GM15510 (cell line): ENCODE measurements around the gene BSN.

ENCODE experiments used
- POLR2A ChIP-seq: IDR thresholded peaks from 3 replicates; pipeline ENCODE4 v1.6.1; 2011; ENCODE audit warnings: borderline replicate concordance; ENCODE audit not compliant: insufficient read length; ENCODE audit errors: extremely low read depth

Gene BSN

DNA sequence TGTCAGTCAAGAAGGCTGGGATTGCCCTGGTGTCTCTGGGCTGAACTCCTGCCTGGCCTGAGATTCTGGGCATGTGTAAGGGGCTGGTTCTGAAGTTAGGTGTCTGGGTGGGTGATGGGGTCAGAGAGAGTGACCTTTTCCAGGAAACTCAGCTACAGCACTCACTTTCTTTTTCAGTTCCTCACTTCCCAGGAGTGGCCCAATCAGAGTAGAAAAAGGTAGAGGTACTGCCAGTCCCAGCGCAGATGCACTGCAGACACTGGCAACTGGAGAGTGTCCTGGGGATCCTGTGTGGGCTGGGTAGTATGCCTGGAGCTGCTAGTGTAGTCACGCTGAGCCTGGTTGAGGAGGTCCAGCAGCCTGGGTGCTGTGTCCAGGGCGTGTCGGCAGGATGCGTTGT is 73.4 kb downstream of the BSN start:
- no peak for TF ChIP-seq POLR2A

DNA sequence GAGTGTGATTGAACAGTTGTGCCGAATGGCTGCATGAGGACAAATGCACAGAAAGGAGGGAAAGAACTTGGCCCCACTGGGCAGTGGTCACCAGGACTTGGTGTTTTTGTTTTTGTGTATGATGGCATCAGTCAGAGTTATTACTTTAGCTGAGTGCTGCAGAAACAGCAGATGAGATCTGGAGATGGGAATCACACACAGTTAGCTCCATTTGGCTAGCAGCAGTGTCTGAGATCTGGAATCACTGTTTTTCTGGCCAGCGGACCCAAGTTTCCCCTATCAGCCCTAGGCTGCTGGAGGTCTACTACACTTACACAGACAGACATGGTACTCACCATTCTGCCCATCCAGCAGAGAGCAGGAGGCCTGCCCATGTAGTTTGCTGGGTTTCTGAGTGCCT is 74.0 kb downstream of the BSN start:
- TF ChIP-seq POLR2A = no peak

DNA sequence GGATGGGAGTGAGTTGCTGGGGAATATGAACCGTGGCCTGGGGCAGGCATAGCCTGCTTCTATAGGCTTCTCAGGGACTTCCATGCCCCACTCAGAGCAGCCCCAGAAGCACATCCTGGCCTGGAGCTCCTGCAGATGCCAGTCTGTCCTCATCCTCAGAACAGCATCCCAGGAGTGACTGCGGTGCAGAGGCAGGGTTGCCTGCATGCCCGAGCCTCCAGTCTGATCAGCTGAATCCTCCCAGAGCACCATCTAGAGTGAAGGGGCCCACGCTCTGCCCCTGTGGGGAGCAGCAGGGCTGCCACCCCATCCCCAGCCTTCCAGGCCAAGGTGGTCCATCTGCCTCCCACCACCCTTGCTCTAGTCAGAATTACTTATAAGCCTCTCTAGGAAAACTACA is 75.2 kb downstream of the BSN start:
- no peak for TF ChIP-seq POLR2A

DNA sequence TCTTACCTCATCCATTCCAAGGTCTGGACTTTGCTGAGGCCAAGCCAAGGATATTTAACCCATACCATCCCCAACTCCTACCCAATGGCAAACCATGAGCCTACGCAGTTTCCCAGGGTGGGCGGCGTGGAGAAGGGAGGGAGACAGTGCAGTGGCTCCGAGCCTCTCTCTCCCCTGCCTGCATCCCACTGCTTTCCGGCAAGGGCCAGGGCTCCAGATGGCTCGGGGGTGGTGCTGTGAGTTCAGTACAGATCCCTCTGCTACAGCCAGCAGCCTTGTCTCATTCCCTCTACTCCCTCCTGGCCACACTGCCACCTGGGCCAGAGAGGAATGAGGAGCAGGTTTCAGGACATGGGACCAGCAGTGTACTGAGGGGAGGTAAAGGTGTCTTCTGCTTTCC is 75.6 kb downstream of the BSN start:
- no peak for TF ChIP-seq POLR2A

DNA sequence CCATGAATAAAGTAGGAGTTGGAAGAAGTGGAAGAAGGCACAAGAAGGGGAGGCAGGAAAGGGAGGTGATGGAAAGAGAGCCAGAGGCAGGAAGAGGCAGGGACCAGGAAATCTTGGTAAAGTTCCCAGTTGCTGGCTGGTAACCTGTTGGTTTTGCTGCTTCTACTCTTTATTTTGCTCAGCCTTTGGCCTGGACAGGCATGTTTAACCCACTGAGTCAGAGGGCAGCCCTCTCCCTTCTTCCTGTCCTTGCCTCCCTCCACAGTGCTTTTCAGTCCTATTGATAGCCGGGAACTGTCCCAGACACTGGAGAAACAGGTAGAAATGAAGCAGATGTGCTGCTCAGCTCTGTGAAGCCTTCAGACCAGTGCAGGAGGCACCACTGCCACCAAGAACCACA is 76.5 kb downstream of the BSN start:
- no peak for TF ChIP-seq POLR2A

DNA sequence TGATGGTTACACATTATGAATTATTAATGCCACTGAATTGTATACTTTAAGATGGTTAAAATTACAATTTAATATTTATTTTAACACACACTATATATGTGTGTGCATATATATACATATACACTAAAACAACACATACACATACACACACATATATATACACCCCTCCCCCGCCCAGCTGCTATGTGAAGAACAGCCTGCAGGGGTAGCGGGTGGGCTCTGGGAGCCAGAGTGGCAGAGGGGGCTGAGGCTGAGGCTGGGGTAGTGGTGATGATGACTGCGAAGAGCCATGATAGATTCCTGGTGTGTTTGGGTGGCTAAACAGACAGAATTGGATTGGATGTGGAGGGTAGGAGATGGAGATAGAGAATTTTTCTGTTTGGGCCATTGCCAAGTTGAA is 80.5 kb downstream of the BSN start:
- TF ChIP-seq POLR2A = no peak

DNA sequence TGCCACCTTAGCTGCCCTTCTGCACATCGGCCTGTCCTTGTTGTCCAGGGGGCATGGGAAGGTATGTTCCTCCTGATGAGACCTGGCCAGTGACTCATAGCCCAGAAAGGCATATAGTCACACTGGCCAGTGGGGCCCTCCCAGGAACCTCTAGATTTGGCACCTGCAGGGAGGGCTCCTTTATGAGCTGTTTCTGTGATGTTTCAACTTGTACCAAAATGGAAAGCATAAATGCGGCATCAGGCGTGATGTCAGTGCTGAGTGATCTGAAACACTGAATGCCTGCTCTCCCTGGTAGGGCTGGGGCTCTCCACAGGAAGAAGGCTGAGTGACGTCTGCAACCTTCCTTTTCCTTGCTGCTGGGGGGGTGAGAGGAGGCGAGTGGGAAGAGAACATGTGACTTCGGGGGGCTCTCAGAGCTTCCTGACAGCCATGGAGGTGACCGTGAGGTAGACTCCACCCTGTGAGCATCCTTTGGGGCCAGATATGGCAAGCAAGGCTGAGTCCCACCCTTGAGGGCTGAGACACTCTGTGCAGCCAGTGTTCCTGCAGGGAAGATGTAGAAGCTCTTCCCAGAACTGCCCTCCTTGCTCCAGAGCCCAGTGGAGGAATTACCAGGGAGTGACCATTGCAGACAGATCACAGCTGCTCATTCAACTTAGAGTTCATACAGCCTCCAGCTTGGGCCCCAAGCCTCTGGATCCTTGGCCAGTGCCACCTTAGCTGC is 82.8 kb downstream of the BSN start:
- TF ChIP-seq POLR2A = no peak

DNA sequence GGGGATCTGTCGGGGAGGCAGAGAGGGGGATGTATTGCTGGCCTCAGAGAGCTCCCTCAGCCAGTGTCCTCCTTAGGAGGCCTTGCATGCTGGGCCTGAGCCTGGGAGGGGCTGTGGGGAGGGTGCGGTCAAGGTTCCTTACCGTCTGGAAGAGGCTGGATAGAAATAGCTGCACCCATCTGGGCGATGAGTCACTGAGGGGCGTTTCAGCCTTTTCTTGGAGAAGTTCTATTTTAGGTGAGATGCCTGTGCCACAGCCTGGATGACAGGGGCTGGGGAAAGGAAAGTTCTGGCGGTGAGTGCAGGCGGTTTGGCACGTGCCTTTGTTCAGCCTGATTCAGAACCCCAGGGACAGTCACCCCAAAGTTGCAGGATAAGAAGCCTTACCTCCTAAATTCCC is 84.2 kb downstream of the BSN start:
- no peak for TF ChIP-seq POLR2A

GRCh38 chr3:49639551-49639950 is 85.3 kb downstream of the BSN start:
- TF ChIP-seq POLR2A = no peak

DNA sequence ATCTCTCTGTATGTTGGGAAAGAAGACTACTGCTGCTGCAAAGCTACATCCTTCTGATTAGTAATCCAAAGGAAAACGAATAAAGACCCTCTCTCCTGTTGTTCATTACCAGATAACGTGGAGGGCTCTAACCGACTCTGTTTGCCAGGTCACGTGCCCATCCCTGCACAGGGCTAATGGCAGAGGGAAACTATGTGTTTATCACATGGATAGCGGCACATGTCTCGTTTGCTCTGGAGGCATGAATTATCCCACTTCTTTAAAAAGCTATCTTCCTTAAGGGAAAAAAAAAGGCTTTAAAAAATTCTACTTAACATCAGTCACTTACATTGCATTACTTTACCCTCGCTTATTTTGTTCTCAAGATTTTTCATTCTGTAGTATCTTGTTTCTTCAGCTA is 87.0 kb downstream of the BSN start:
- no peak for TF ChIP-seq POLR2A

GRCh38 chr3:49641921-49642707 is 87.8 kb downstream of the BSN start:
- no peak for TF ChIP-seq POLR2A

DNA sequence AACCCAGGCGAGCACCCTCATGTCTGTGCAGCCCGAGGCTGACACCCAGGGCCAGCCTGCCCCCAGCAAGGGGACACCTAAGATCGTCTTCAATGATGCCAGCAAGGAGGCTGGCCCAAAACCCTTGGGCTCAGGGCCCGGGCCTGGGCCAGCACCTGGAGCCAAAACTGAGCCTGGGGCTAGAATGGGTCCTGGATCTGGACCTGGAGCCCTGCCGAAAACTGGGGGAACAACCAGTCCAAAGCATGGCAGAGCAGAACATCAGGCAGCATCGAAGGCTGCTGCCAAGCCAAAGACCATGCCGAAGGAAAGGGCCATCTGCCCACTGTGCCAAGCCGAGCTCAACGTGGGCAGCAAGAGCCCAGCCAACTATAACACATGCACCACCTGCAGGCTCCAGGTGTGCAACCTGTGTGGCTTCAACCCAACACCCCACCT is 88.5 kb downstream of the BSN start:
- TF ChIP-seq POLR2A = no peak

GRCh38 chr3:49644684-49645083 is 90.4 kb downstream of the BSN start:
- TF ChIP-seq POLR2A = no peak

DNA sequence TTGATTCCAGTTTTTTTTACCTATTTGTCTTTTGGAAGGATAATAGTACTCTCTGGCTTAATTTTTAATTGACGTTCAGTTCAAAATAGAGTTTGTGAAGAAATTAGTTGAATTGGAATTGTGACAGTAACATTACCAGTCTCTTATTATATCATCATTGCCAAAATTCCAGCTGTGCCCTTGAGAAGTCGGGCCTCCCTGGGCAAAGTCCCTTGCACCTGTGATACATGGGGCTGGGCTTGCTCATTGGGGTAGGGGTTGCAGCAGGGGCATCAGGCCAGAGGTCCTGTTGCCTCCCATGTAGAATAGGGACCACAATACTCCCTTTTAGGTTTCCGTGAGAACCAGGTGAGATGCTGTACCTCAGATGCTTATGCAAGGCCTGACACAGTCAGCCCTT is 92.0 kb downstream of the BSN start:
- TF ChIP-seq POLR2A = no peak

GRCh38 chr3:49647741-49648140 is 93.5 kb downstream of the BSN start:
- TF ChIP-seq POLR2A = no peak

- TF ChIP-seq POLR2A = no peak
These were observed 94.2 kb downstream of the BSN start for GRCh38 chr3:49648354-49649019.

GRCh38 chr3:49649576-49649975 is 95.3 kb downstream of the BSN start:
- no peak for TF ChIP-seq POLR2A

- TF ChIP-seq POLR2A = no peak
These were observed 95.9 kb downstream of the BSN start for GRCh38 chr3:49650177-49650576.
